GM18526 (cell line): ENCODE data around the gene CST9.

ENCODE experiments used
- POLR2A ChIP-seq: IDR thresholded peaks from 3 replicates; pipeline ENCODE4 v1.6.1; 2011; ENCODE audit not compliant: insufficient read length; ENCODE audit errors: extremely low read depth

Gene CST9

GRCh38 chr20:23631226-23631822 lies 25.6 kb upstream of the CST9 start:
- no peak for TF ChIP-seq POLR2A

GRCh38 chr20:23630392-23630849 lies 24.7 kb upstream of the CST9 start:
- TF ChIP-seq POLR2A = no peak

DNA sequence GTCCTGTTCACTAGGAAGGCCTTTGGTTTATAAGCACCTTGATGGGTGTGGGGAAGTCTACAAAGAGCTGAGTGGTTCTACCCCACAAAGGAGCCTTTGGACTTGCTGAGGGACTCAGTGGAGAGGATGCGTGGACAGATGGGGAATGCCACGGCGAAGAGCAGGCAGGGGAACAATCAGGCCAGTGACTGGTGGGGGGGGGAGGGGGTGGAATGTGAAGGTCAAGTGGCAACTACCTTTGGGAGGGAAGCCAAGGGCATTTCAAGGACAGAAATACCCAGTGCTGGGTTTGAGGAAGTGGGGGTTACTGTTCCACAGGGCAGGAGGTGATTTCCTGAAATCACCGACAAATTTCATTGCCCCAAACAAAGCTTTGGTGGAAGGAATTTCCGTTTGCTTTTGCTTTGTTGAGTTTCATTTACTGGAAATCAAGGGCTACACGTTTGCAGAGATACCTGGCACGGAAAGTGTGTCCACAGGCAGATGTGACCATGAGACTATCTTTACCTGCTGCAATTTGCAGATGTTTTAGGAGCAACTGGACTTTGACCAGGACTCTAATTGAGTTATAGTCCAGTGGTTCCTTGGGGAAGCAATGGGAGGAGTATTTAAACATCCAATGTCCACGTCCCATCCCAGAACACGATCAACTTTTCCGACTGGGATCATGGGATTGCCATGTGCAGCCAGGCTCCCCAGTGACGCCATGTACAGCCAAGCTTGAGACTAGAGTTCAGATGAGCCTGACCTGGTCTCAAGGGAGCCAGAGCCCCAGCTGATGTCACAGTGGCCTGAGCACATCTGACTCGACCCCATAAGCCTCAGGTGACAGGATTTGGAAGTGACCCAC lies 24.1 kb upstream of the CST9 start:
- no peak for TF ChIP-seq POLR2A

DNA sequence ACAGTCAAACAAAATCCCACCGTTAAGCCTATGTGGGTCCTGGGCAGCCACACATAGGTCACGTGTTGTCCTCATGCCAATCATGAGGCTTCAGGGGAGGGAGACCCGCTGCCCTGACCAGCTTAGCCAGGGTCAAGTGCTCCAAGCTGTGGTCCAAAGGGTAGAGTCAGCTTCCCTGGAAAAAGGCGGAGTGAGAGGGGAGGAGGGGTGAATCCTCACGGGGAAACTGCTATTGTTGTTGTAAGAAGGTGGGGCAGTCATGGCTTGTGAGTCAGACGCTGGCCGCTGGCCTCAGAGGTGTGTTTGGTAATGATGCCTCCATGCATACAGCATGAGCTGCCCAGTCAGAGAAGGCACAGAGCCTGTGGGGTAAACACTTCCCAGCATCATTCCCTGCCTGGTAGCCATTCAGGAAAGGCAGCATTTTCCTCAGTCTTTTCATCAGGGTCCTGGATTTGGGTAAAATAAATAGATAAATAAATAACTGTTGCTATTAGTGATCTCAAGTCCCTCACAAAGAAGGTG lies 23.4 kb upstream of the CST9 start:
- TF ChIP-seq POLR2A = no peak

GRCh38 chr20:23628402-23629016 lies 22.8 kb upstream of the CST9 start:
- no peak for TF ChIP-seq POLR2A

GRCh38 chr20:23627501-23627900 lies 21.8 kb upstream of the CST9 start:
- TF ChIP-seq POLR2A = no peak

DNA sequence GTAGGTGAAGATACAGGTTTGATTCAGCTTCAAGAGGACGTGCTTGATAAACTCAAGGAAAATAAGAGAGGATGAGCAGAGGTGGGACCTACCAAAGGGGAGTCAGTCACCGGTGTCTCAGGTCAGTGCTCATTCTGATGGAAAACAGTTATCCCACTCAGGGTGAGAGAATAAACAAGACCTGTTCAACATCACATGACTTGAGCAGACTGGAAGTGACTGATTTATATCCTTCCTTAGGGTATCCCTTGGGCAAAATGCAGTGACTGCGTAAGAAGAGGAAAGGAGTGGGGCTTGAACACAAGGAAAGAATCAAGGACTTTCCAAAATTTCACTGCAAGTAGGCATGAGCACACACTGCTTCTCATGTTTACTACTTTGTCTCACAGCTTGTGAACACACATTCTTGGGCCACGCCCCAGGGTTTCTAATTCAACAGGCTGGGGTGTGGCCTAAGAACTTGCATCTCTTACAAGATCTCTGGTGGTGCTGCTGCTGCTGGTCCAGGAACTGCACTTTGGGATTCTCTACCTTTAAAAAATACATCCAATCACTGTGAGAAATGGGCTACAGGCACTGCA lies 20.4 kb upstream of the CST9 start:
- no peak for TF ChIP-seq POLR2A

GRCh38 chr20:23625236-23625964 lies 19.7 kb upstream of the CST9 start:
- TF ChIP-seq POLR2A = no peak

- TF ChIP-seq POLR2A = no peak
These were observed 18.6 kb upstream of the CST9 start for GRCh38 chr20:23624324-23624691.

GRCh38 chr20:23623666-23624323 lies 18.1 kb upstream of the CST9 start:
- TF ChIP-seq POLR2A = no peak

DNA sequence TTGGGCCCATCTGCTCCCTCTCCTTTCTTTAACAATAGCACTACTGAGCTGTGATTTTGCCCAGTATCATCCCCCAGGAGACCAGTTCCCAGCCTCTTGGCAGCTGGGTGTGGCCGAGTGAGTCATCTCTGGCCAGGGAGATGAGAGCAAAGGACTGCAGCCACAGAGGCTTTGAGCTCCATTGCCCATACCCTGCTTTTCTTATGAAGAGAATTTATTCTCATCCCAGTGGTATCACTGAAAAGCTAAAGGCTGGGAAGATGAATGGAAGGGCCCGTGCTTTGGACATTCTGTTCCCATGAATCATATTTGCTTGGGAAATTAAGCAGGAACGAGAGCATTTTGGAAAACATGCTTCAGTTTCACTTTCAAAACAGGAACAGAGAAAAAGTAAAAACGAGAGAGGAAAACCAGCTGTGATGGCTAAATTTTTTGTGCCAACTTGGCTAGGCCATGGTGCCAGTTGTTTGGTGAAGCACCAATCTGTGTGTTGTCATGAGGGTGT lies 17.2 kb upstream of the CST9 start:
- no peak for TF ChIP-seq POLR2A

DNA sequence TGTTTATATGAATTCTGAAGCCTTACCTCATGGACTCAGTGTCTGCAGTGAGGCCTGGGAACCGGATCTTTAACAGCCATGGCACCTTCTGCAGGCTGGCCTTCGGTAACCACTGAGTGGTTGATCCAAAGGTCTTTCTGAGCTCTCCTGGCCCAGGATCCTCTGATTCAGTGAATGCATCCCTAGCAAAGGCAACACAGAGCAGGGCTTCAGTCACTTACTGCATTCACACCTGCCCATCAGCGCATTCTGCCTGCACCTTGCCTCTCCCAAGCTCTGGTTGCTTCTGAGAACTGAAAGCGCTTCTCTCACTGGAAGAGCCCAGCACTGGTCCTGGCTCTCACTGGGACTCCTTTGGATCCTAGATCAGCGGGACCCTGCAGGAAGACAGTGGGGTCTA lies 8.4 kb upstream of the CST9 start:
- TF ChIP-seq POLR2A = no peak

DNA sequence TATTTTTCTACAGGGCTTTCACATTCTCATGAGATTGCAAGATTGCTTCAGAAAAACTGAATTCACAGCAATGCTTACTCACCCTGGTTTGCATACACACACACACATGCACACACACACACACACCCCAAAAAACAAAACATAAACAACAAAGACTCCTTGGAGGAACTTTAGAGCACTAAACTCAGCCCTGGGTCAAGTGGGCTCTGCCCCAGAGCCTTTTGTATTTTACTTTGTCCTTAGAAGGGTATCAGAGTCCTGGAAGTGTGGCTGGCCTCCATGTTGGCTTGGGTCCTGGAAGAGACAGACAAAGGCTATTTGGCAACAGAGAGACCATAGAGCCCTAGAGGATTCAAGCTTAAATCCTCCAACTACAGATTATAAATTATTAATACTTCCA lies 8.0 kb upstream of the CST9 start:
- no peak for TF ChIP-seq POLR2A

- no peak for TF ChIP-seq POLR2A
These were observed 6.7 kb upstream of the CST9 start for GRCh38 chr20:23612396-23612795.
